Fibroblast of villous mesenchyme (primary cell): ENCODE results near the gene CACNA1G. TPM values are rescaled to one million over a fixed set of nuclear protein-coding genes. Genes with fewer than 3 reads are reported as not detected.
A peak's percentile ranks its signal among the peaks of the same experiment; 100 is the strongest.

Source experiments
- DNase-seq: peaks from one replicate; pipeline ENCODE4 v3.0.0-alpha.2; 2010; ENCODE audit warnings: low read depth
- H3K4me3 ChIP-seq: 2 replicates; pipeline ENCODE4 v1.5.1; 2011; ENCODE audit warnings: low read depth, mild to moderate bottlenecking, low read length
- CTCF ChIP-seq: IDR thresholded peaks from 2 replicates; pipeline ENCODE4 v1.5.1; 2012; ENCODE audit warnings: low read depth, mild to moderate bottlenecking, low read length; ENCODE audit not compliant: insufficient read depth
- total RNA-seq: library from RNA; depleted of rRNA; stranded (reverse); fragments of >200 nt; gene quantifications from 2 replicates; pipeline ENCODE4 v1.2.3, GENCODE V29; 2012

CACNA1G gene
- total RNA-seq, 1 donor: 0.43 TPM

DNA sequence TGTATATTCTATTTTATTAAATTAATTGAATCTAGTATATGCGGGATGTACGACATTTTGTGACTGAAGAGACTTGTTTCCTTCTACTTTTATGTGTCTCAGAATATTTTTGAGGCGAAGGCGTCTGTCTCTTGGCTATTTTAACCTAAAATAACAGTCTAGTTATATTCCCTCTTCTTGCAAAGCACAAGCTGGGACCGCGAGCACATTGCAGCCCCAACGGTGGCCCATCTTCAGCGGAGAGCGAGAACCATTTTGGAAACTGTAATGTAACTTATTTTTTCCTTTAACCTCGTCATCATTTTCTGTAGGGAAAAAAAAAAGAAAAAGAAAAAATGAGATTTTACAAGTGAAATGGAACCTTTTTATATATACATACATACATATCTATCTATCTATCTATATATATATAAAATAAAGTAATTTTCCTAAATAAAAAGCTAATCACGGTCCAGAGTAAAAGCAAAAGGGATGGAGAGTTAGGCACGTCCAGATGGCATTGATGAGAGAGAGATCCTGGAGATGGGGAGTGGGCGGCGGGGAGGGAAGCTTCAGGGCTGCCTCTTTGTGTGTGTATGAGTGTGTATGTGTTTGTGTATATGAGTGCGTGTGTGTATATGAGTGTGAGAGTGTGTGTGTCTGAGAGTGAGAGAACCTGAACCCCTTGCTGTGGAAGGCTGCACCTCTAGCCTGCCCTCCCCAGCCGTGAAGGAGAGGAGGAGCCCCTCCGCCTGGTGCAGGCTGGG, 66.7 kb downstream of the CACNA1G start:
- no peak overlapping the region for H3K4me3 ChIP-seq
- DNase-seq: no peak
- TF ChIP-seq CTCF: no peak

DNA sequence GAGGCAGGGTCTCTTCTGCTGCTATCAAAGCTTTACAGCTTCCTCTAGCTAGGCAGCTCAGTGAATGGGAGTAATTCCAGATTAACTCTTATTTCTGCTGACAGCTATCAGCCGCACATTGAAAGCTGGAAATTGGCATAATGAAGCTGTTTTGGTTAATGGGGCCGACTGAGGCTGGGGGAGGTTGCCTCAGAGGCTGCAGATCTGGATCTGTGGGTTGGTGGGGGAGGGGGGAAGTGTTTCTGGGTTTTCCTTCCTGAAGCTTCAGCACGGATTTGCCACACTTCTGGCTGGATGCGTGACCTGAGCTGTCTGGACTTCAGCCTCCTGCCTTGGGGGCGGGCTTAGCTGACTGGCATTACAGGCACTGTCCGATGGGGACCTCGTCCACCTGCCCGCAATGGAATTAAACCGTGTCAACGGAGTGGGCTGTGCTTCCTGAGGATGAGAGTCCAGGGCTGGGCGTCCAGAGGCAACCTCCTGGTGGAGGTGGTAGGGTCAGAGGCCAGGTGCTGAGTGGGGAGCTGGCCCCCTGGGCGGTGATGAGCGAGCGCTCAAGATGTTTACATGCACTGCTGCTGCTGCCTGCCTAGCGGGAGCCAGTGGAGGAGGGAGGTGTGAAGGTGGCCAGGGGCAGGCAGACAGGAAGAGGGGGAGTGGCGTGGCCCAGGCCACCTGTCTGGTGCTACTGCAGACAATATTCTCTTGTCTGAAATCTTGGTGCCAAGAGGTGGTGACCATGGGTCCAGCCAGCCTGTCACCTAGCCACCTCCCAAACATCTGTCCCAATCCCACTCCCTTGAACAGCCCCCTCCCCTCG, 67.5 kb downstream of the CACNA1G start:
- H3K4me3 ChIP-seq: no peak overlapping the region
- DNase-seq: no peak
- TF ChIP-seq CTCF: no peak

- TF ChIP-seq CTCF: no peak
- DNase-seq: no peak
- H3K4me3 ChIP-seq: no peak overlapping the region
Observed at GRCh38 chr17:50629902-50630301, 69.4 kb downstream of the CACNA1G start.

GRCh38 chr17:50630524-50631194, 70.1 kb downstream of the CACNA1G start:
- peak; percentile 84 for TF ChIP-seq CTCF
- DNase-seq: no peak
- H3K4me3 ChIP-seq: no peak overlapping the region

DNA sequence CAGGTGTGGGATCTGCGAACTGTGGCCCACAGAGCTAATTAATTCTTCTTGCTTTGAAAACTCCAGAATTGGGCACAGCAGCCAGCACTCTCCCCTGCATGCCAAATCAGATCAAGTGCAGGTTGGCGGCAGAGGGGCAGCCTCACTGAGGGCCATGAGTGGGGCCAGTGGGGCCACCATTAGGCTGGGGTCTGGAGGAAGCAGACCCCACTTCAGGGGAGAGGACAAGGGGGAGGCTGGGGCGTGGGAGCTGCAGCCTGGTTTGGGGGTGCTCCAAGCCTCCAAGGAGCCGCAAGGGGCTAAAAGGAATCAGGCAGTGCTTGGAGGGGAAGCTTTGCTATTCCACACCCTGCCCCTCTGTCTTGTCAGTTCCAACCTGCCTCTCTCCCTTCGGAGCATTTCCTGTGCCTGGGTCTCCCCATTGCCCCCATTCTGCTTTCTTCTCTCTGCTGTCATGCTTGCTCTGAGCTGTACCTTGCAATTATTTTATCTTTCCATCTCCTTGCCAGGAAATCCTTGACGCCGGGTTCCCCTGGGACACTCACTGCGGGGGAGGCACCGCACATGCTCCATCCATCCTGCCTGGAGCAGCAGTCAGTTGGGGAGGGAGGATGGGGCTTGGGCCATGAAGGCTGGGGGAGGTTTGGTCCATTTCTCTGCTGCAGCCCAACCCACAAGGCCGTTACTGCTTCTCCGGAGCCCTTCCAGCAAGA, 70.8 kb downstream of the CACNA1G start:
- DNase-seq: peak; percentile 39
- no peak overlapping the region for H3K4me3 ChIP-seq
- TF ChIP-seq CTCF: no peak

DNA sequence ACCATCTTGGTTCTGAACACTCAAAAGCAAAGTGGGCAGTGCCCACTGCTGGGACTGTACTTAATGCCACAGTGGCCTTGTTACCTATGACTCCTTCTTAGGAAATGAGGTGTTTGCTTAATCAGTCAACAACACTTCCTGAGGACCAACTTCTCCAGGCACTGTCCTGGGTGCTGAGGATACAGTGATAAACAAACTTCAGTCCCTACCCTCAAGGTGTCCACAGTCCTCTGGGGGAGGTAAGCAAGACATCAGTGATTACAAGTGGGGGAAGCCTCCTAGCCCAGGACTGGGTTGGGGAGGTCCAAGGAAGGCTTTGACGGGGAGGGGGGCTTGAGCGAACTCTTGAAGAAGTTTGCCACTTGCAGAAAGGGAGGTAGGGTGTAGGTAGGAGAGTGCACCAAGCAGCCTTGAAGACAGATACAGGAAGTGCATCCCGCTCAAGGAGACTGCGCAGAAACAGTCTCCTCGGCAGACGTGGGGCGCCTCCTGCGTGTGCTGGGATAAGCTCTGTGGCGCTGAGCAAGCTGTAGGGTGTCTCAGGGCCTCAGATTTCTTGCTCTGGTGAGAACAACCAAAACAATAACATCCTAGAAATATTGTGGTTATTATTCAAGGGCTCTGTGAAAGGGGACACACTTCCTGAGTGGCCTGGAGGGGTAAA, 71.5 kb downstream of the CACNA1G start:
- H3K4me3 ChIP-seq: no peak overlapping the region
- DNase-seq: no peak

More for the DNA sequence above, 71.5 kb downstream of the CACNA1G start:
- TF ChIP-seq CTCF: no peak
